Large intestine (tissue), 12 donors: ENCODE measurements around the gene MDM1. TPM values are rescaled to one million over a fixed set of nuclear protein-coding genes. Genes with fewer than 3 reads are reported as not detected.
A peak's percentile ranks its signal among the peaks of the same experiment; 100 is the strongest.

ENCODE experiments used
- DNase-seq, 2 donors: peaks; one replicate each; pipeline versions ENCODE4 v3.0.0 to v3.0.0-alpha.2; 2013
- H3K27ac ChIP-seq: one replicate; pipeline ENCODE4 v1.5.1; 2013; ENCODE audit warnings: low read length
- H3K27me3 ChIP-seq: 2 replicates; pipeline ENCODE4 v1.6.1; 2013; ENCODE audit warnings: low read length; ENCODE audit not compliant: control insufficient read depth, insufficient read depth
- H3K36me3 ChIP-seq: 2 replicates; pipeline ENCODE4 v1.6.1; 2013; ENCODE audit warnings: low read length; ENCODE audit not compliant: control insufficient read depth, insufficient read depth
- H3K4me1 ChIP-seq: one replicate; pipeline ENCODE4 v1.6.1; 2013; ENCODE audit warnings: low read length; ENCODE audit not compliant: control insufficient read depth, insufficient read depth
- H3K4me3 ChIP-seq: one replicate; pipeline ENCODE4 v1.5.1; 2013; ENCODE audit warnings: low read length
- H3K9me3 ChIP-seq: one replicate; pipeline ENCODE4 v1.6.1; 2013; ENCODE audit warnings: mild to moderate bottlenecking, low read depth, low read length, moderate library complexity; ENCODE audit not compliant: control insufficient read depth
- WGBS: methylation state at CpG from one replicate; pipeline ENCODE4 v1.1.5; 2013; ENCODE audit warnings: low lambda C conversion rate; ENCODE audit not compliant: insufficient coverage; 5-methylcytosine and 5-hydroxymethylcytosine counted together
- long read RNA-seq, 11 donors: transcript quantifications; one replicate each; lab custom pipeline, GENCODE V29; 2026
- polyA plus RNA-seq: library from polyadenylated mRNA; unstranded; fragments of 120-200 nt; gene quantifications from one replicate; pipeline ENCODE4 v1.2.1, GENCODE V29; 2013

The MDM1 gene, protein sequence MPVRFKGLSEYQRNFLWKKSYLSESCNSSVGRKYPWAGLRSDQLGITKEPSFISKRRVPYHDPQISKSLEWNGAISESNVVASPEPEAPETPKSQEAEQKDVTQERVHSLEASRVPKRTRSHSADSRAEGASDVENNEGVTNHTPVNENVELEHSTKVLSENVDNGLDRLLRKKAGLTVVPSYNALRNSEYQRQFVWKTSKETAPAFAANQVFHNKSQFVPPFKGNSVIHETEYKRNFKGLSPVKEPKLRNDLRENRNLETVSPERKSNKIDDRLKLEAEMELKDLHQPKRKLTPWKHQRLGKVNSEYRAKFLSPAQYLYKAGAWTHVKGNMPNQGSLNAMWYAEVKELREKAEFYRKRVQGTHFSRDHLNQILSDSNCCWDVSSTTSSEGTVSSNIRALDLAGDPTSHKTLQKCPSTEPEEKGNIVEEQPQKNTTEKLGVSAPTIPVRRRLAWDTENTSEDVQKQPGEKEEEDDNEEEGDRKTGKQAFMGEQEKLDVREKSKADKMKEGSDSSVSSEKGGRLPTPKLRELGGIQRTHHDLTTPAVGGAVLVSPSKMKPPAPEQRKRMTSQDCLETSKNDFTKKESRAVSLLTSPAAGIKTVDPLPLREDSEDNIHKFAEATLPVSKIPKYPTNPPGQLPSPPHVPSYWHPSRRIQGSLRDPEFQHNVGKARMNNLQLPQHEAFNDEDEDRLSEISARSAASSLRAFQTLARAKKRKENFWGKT
- polyA plus RNA-seq = 20.0 TPM
- long read RNA-seq, donor 1, partial matches to known transcripts = 0 of 3 reads
- long read RNA-seq, donor 1, other reads (novel, unspliced or antisense) = 0 of 3 reads
- long read RNA-seq, donor 2, partial matches to known transcripts = 0 of 2 reads
- long read RNA-seq, donor 2, other reads (novel, unspliced or antisense) = 0 of 2 reads
- long read RNA-seq, donor 3 = 0 reads
- long read RNA-seq, donor 4 = 0 reads
- long read RNA-seq, donor 5, partial matches to known transcripts = 0 of 1 reads
- long read RNA-seq, donor 5, other reads (novel, unspliced or antisense) = 0 of 1 reads
- long read RNA-seq, donor 6, partial matches to known transcripts = 0 of 2 reads
- long read RNA-seq, donor 6, other reads (novel, unspliced or antisense) = 0 of 2 reads
- long read RNA-seq, donor 7, partial matches to known transcripts = 0 of 1 reads
- long read RNA-seq, donor 7, other reads (novel, unspliced or antisense) = 0 of 1 reads
- long read RNA-seq, donor 8, partial matches to known transcripts = 0 of 1 reads
- long read RNA-seq, donor 8, other reads (novel, unspliced or antisense) = 0 of 1 reads
- long read RNA-seq, donor 9, partial matches to known transcripts = 0 of 3 reads
- long read RNA-seq, donor 9, other reads (novel, unspliced or antisense) = 0 of 3 reads
- long read RNA-seq, donor 10, partial matches to known transcripts = 0 of 1 reads
- long read RNA-seq, donor 10, other reads (novel, unspliced or antisense) = 0 of 1 reads
- long read RNA-seq, donor 11, partial matches to known transcripts = 0 of 1 reads
- long read RNA-seq, donor 11, other reads (novel, unspliced or antisense) = 0 of 1 reads

- Histone ChIP-seq H3K4me3 (peak within 1 kb of the TSS; percentile 54), H3K27ac (peak within 1 kb of the TSS; percentile 15), H3K27me3 (peaks cover 4% of the 10 kb centered on the region), H3K36me3 (peaks cover 3% of the 10 kb centered on the region), H3K9me3 (no peaks in the 10 kb centered on the region), H3K4me1 (no peaks in the 10 kb centered on the region)
- WGBS = no CpG with 5 or more reads among the region's 59 CpGs
- peak; percentile 97 to 98 for DNase-seq
Measured at GRCh38 chr12:68331869-68332727, at the start of gene MDM1. Gene MDM1 (minus strand): TSS chr12:68332362. CDS start chr12:68332245, 117 bp downstream.

GRCh38 chr12:68381476-68382219, 49.5 kb upstream of the MDM1 start:
- DNase-seq = no peak
- H3K27me3 ChIP-seq = no peaks in the 10 kb centered on the region
- H3K9me3 ChIP-seq = no peaks in the 10 kb centered on the region
- WGBS = 67% methylated on average over 1 of the region's 6 CpGs
- H3K4me3 ChIP-seq = no peak overlapping the region
- peaks cover 2% of the 10 kb centered on the region for H3K4me1 ChIP-seq
- no peak overlapping the region for H3K27ac ChIP-seq
- H3K36me3 ChIP-seq = no peaks in the 10 kb centered on the region

GRCh38 chr12:68378872-68379606, 46.9 kb upstream of the MDM1 start:
- Histone ChIP-seq H3K27ac (no peak overlapping the region), H3K4me3 (no peak overlapping the region), H3K4me1 (no peaks in the 10 kb centered on the region), H3K9me3 (no peaks in the 10 kb centered on the region), H3K27me3 (no peaks in the 10 kb centered on the region), H3K36me3 (no peaks in the 10 kb centered on the region)
- DNase-seq = no peak
- WGBS = 75% methylated on average over 2 of the region's 5 CpGs

DNA sequence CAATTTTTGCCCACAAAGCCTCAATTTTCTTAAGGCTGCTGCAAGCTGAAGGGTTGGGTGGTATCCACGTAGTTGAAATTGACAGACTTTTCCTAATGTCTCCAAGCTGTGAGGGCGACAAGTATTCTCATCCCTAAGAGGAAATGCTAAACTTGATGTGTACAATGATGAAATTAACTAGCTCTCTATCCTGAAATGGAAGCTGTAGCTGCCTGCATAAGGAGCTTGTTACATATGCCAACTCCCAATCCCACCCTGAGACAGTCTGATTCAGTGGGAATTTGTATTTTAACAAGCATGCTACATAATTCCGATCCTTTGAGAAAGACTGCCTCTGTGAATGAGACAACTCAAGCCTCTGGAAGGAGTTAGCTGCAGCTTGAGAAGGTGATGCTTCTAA, 45.7 kb upstream of the MDM1 start:
- H3K36me3 ChIP-seq = no peaks in the 10 kb centered on the region
- no peak overlapping the region for H3K4me3 ChIP-seq
- WGBS = no CpG with 5 or more reads among the region's 3 CpGs
- H3K27me3 ChIP-seq = no peaks in the 10 kb centered on the region
- H3K27ac ChIP-seq = no peak overlapping the region
- DNase-seq = no peak
- no peaks in the 10 kb centered on the region for H3K9me3 ChIP-seq
- H3K4me1 ChIP-seq = no peaks in the 10 kb centered on the region

GRCh38 chr12:68376901-68377300, 44.7 kb upstream of the MDM1 start:
- no peak overlapping the region for H3K4me3 ChIP-seq
- no peaks in the 10 kb centered on the region for H3K9me3 ChIP-seq
- DNase-seq = no peak
- no peaks in the 10 kb centered on the region for H3K4me1 ChIP-seq
- no peak overlapping the region for H3K27ac ChIP-seq
- H3K36me3 ChIP-seq = no peaks in the 10 kb centered on the region
- WGBS = 90% methylated on average over 2 of the region's 7 CpGs
- no peaks in the 10 kb centered on the region for H3K27me3 ChIP-seq

DNA sequence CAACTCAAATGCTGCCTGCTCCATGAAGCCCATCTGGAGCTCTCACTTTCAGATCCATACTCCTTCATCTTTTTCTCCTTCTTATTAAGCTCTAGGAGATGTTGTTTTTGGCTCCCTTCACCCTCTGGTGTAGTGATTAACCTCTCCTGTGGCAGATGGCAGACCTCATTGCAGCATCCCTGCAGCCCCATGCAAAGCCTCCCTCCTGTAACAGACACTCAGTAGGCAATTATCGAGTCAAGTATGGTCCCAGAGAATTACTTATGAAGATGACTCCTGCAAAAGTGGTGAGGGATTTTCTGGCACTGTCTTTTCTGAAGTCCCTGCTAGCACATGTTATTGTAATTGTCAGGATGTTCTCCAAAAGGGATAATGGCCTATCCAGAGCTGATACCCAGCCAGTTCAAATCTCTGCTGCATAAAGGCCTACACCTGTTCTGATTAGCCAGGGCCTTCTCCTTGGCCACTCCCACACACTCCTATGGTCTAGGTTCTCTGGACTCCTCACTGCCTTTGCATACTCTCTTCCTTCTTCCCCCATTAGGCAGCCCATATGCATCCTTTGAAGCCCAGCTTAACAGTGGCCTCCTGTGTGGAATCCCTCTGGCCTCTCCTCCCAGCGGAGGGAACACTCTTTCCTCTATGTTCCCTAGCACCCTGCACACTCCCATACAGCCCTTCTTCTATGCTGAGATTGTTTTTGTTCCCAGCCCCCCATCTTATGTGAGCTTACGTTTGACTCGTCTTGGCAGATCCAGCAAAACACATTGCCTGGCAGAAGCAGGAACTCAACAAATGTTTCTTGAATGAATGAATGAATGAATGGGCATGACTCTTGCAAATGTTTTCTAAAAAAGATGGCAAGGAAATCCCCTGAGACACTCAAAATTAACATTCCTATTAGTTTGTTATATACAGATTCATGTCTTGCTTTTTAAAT, 43.9 kb upstream of the MDM1 start:
- no peaks in the 10 kb centered on the region for H3K27me3 ChIP-seq
- no peaks in the 10 kb centered on the region for H3K4me1 ChIP-seq
- H3K27ac ChIP-seq = no peak overlapping the region
- H3K9me3 ChIP-seq = no peaks in the 10 kb centered on the region
- no peak overlapping the region for H3K4me3 ChIP-seq
- H3K36me3 ChIP-seq = no peaks in the 10 kb centered on the region
- DNase-seq = no peak
- 100% methylated on average over 1 of the region's 4 CpGs for WGBS

GRCh38 chr12:68374307-68374982, 42.3 kb upstream of the MDM1 start:
- Histone ChIP-seq H3K27ac (no peak overlapping the region), H3K36me3 (no peaks in the 10 kb centered on the region), H3K9me3 (no peaks in the 10 kb centered on the region), H3K27me3 (no peaks in the 10 kb centered on the region), H3K4me3 (no peak overlapping the region), H3K4me1 (no peaks in the 10 kb centered on the region)
- no peak for DNase-seq
- WGBS = no CpG with 5 or more reads among the region's 10 CpGs
